Spleen (tissue), 11 donors: Measurements from ENCODE around the gene PFKP. TPM values are rescaled to one million over a fixed set of nuclear protein-coding genes. Genes with fewer than 3 reads are reported as not detected.
"Not testable (repeated sequence)": the region's sequence is repeated elsewhere in the genome, so short reads cannot be mapped to it uniquely, and the experiment has no call there.

Experiments
- DNase-seq: peaks from one replicate; pipeline ENCODE4 v3.0.0-alpha.2; 2020
- H3K27ac ChIP-seq, 8 donors: fragments of 200-600 bp; sonication (generic) in 7 of 8; 1 replicate in 4 of 8; 2 replicates in 4 of 8; pipeline versions ENCODE4 v1.5.0 to v1.8.0; 2016 to 2021; ENCODE audit warnings: inconsistent platforms in 4 of 8, mild to moderate bottlenecking in 4 of 8, moderate library complexity in 1 of 8
- H3K27me3 ChIP-seq, 7 donors: fragments of 200-600 bp; sonication (generic) in 6 of 7; replicated peaks in 1 of 7; 1 replicate in 4 of 7; 2 replicates in 3 of 7; pipeline versions ENCODE4 v1.5.0 to v1.8.0; 2016 to 2021; ENCODE audit warnings: inconsistent platforms in 3 of 7, mild to moderate bottlenecking in 1 of 7
- H3K36me3 ChIP-seq, 6 donors: fragments of 200-600 bp; sonication (generic) in 5 of 6; 1 replicate in 4 of 6; 2 replicates in 2 of 6; pipeline versions ENCODE4 v1.5.0 to v1.8.0; 2016 to 2021; ENCODE audit warnings: inconsistent platforms in 2 of 6
- H3K4me1 ChIP-seq, 6 donors: fragments of 200-600 bp; sonication (generic) in 5 of 6; 1 replicate in 3 of 6; 2 replicates in 3 of 6; pipeline versions ENCODE4 v1.5.0 to v1.8.0; 2016 to 2021; ENCODE audit warnings: inconsistent platforms in 3 of 6
- H3K4me3 ChIP-seq, 8 donors: fragments of 200-600 bp; sonication (generic) in 7 of 8; 1 replicate in 4 of 8; 2 replicates in 4 of 8; pipeline versions ENCODE4 v1.5.0 to v1.8.0; 2016 to 2021; ENCODE audit warnings: inconsistent platforms in 4 of 8, mild to moderate bottlenecking in 4 of 8, moderate library complexity in 2 of 8
- H3K9me3 ChIP-seq, 8 donors: fragments of 200-600 bp; sonication (generic) in 7 of 8; 1 replicate in 4 of 8; 2 replicates in 4 of 8; pipeline versions ENCODE4 v1.5.0 to v1.8.0; 2016 to 2021; ENCODE audit warnings: inconsistent platforms in 4 of 8
- CTCF ChIP-seq, 11 experiments: fragments of 200-600 bp in 7 of 11; fragments of 450-650 bp in 4 of 11; sonication (generic) in 4 of 11; IDR thresholded peaks in 8 of 11; conservative IDR thresholded peaks in 3 of 11; 1 replicate in 7 of 11; 2 replicates in 4 of 11; pipeline versions ENCODE4 v1.4.0 to v1.8.0; 2016 to 2021; ENCODE audit warnings: antibody characterized with exemption in 11 of 11, inconsistent platforms in 4 of 11, mild to moderate bottlenecking in 1 of 11
- POLR2A ChIP-seq, 3 donors: fragments of 450-650 bp; IDR thresholded peaks; one replicate each; pipeline ENCODE4 v1.5.1; 2017; ENCODE audit warnings: antibody characterized with exemption in 3 of 3, mild to moderate bottlenecking in 1 of 3
- POLR2AphosphoS5 ChIP-seq, 3 donors: sonication (generic); formaldehyde crosslinking; IDR thresholded peaks; one replicate each; pipeline ENCODE4 v1.5.1; 2017; ENCODE audit warnings: antibody characterized with exemption in 3 of 3
- WGBS, 5 donors: extraction: QIAGEN DNeasy Blood & Tissue Kit in 3 of 5; methylation state at CpG; one replicate each; pipeline versions ENCODE4 v1.1.5 to v1.1.7; 2013 to 2018; 5-methylcytosine and 5-hydroxymethylcytosine counted together
- intact Hi-C: fragments of 100-400 bp; cut with DNase I; formaldehyde crosslinking; loops from one replicate; pipeline ENCODE4 v1.15.0; 2023; ENCODE audit warnings: low total_unique reads
- polyA plus RNA-seq, 3 donors: library from polyadenylated mRNA; stranded (reverse); fragments of 200-250 nt; gene quantifications; one replicate each; pipeline ENCODE4 v1.2.1, GENCODE V29; 2013
- total RNA-seq, 7 donors: library from RNA; depleted of rRNA in 3 of 7; stranded (reverse); fragments of >200 nt in 3 of 7; fragmentation: NEBNext Ultra II Directional in 4 of 7; extraction: Animal tissue kit (Norgen Biotek cat#: 25700) in 4 of 7; gene quantifications; one replicate each; pipeline versions ENCODE4 v1.1.0 to v1.2.1, GENCODE V29; 2016 to 2021
- donor health status: healthy with polysubstance abuse.
- donor health status: DM: no; HTN: no; CAD: no; lungs with moderate emphysema.
- donor health status: DM: no; HTN: no; CAD: no.
- donor health status: Bipolar disorder and iron deficiency.
- donor health status: healthy.
- donor health status: DM: no; HTN: no; CAD: no.
- donor health status: DM: yes; HTN: yes; CAD: no.

The PFKP gene
- total and polyA plus RNA-seq, 10 donors = 19.0 to 60.9 (median 28.6) TPM

GRCh38 chr10:3169673-3170072, 102.3 kb downstream of the PFKP start:
- Histone ChIP-seq H3K27ac (no peak overlapping the region), H3K36me3 (peaks cover 0 to 58% (median 50%) of the 10 kb centered on the region in 6 donors), H3K27me3 (no peaks in the 10 kb centered on the region), H3K9me3 (no peaks in the 10 kb centered on the region), H3K4me3 (no peak overlapping the region), H3K4me1 (peaks cover 5 to 33% (median 21%) of the 10 kb centered on the region in 6 donors)
- DNase-seq = peak; percentile 72
- intact Hi-C loops = no loop called here
- TF ChIP-seq POLR2AphosphoS5 (IDR thresholded peaks at IDR 0.05) (no peak), POLR2A (IDR thresholded peaks at IDR 0.05) (no peak), CTCF (IDR thresholded peaks at IDR 0.05 in 8 of 11, conservative IDR thresholded peaks at IDR 0.05 in 3 of 11) (no peak)
- 83 to 94% (median 90%) methylated on average over 10 of the region's 10 CpGs for WGBS, 5 donors

GRCh38 chr10:3171488-3171887, 104.1 kb downstream of the PFKP start:
- H3K27me3 ChIP-seq, H3K9me3 ChIP-seq, DNase-seq, intact Hi-C loops: not testable (repeated sequence)
- WGBS, 5 donors = 90 to 95% (median 91%) methylated on average over 11 of the region's 11 CpGs
- H3K36me3 ChIP-seq = peaks cover 0 to 40% (median 32%) of the 10 kb centered on the region in 6 donors
- peak overlapping the region in 2 of 8 donors; percentile 91 to 93 for H3K27ac ChIP-seq
- H3K4me3 ChIP-seq = peak overlapping the region in 7 of 8 donors; percentile 58 to 98 (median 79)
- H3K4me1 ChIP-seq = peaks cover 5 to 33% (median 21%) of the 10 kb centered on the region in 6 donors

GRCh38 chr10:3172081-3172445, 104.7 kb downstream of the PFKP start:
- intact Hi-C loops = no loop called here
- WGBS, 5 donors = 0 to 2% (median 1%) methylated on average over 21 of the region's 21 CpGs

GRCh38 chr10:3172446-3173170, 105.3 kb downstream of the PFKP start, which contains the start of gene PITRM1:
TSS of gene PITRM1 (minus strand) at chr10:3172782. CDS start at chr10:3172772, 10 bp downstream.
- H3K27me3 ChIP-seq = no peaks in the 10 kb centered on the region
- H3K36me3 ChIP-seq = peaks cover 0 to 29% (median 21%) of the 10 kb centered on the region in 6 donors
- intact Hi-C loops = no loop called here
- peaks cover 5 to 33% (median 21%) of the 10 kb centered on the region in 6 donors for H3K4me1 ChIP-seq
- H3K4me3 ChIP-seq = peak within 1 kb of the TSS; percentile 58 to 98 (median 78)
- peak; percentile 99 for DNase-seq
- TF ChIP-seq CTCF (IDR thresholded peaks at IDR 0.05 in 8 of 11, conservative IDR thresholded peaks at IDR 0.05 in 3 of 11) = peak in 1 of 11 experiments; percentile 34
- peak; percentile 100 for TF ChIP-seq POLR2AphosphoS5 (IDR thresholded peaks at IDR 0.05)
- peak; percentile 92 to 96 (median 96) for TF ChIP-seq POLR2A (IDR thresholded peaks at IDR 0.05)
- H3K27ac ChIP-seq = peak within 1 kb of the TSS; percentile 80 to 94 (median 90)
- no peaks in the 10 kb centered on the region for H3K9me3 ChIP-seq
- WGBS, 5 donors = 0% methylated on average over 42 to 73 of the region's 73 CpGs

More at GRCh38 chr10:3172081-3172445, 104.7 kb downstream of the PFKP start:
- Histone ChIP-seq H3K27me3 (no peaks in the 10 kb centered on the region), H3K27ac (peak overlapping the region; percentile 80 to 94 (median 90)), H3K36me3 (peaks cover 0 to 34% (median 26%) of the 10 kb centered on the region in 6 donors), H3K4me1 (peaks cover 5 to 33% (median 21%) of the 10 kb centered on the region in 6 donors), H3K9me3 (no peaks in the 10 kb centered on the region), H3K4me3 (peak overlapping the region; percentile 58 to 98 (median 78))
- TF ChIP-seq POLR2A (IDR thresholded peaks at IDR 0.05) (no peak), POLR2AphosphoS5 (IDR thresholded peaks at IDR 0.05) (no peak), CTCF (IDR thresholded peaks at IDR 0.05 in 8 of 11, conservative IDR thresholded peaks at IDR 0.05 in 3 of 11) (no peak)
- peak; percentile 83 for DNase-seq
